ENCODE results near the gene INAFM1.

INAFM1 gene

GRCh38 chr19:47274071-47274890 lies at the start of gene INAFM1:
Gene INAFM1 (plus strand): TSS chr19:47274885. CDS start chr19:47274920, 35 bp downstream.
- TF ChIP-seq TEAD4 (IDR thresholded peaks at IDR 0.05) (peak; percentile 24), FOXM1 (IDR thresholded peaks at IDR 0.05; ENCODE audit: borderline replicate concordance, low read depth) (no peak), EGR1 (IDR thresholded peaks at IDR 0.05) (0 out of 2 replicates have a peak, but pooled peaks have one; percentile 26), CREB1 (IDR thresholded peaks at IDR 0.05; ENCODE audit: low read depth) (no peak), NFIC (IDR thresholded peaks at IDR 0.05) (no peak), TAF1 (IDR thresholded peaks at IDR 0.05; ENCODE audit: low read depth) (no peak), ZBTB7A (IDR thresholded peaks at IDR 0.05; ENCODE audit: low read depth) (no peak), YY1 (IDR thresholded peaks at IDR 0.05; ENCODE audit: low read depth) (no peak), RAD21 (IDR thresholded peaks at IDR 0.05; ENCODE audit: low read depth) (no peak), MAX (IDR thresholded peaks at IDR 0.05) (no peak; the same call in 1 of the 2 replicates), EP300 (IDR thresholded peaks at IDR 0.05; ENCODE audit: borderline replicate concordance) (no peak)

GRCh38 chr19:47225746-47226425 lies 48.8 kb upstream of the INAFM1 start:
- TF ChIP-seq RAD21 (IDR thresholded peaks at IDR 0.05; ENCODE audit: low read depth) (no peak), USF1 (IDR thresholded peaks at IDR 0.05) (no peak), TEAD4 (IDR thresholded peaks at IDR 0.05) (peak; percentile 9; the same call in 1 of the 2 replicates), MAX (IDR thresholded peaks at IDR 0.05) (no peak), ZBTB7A (IDR thresholded peaks at IDR 0.05; ENCODE audit: low read depth) (no peak), FOXM1 (IDR thresholded peaks at IDR 0.05; ENCODE audit: borderline replicate concordance, low read depth) (no peak), TAF1 (IDR thresholded peaks at IDR 0.05; ENCODE audit: low read depth) (peak; percentile 61; the same call in 1 of the 2 replicates), TCF12 (IDR thresholded peaks at IDR 0.05; ENCODE audit: low read depth) (no peak; the same call in 1 of the 2 replicates), CREB1 (IDR thresholded peaks at IDR 0.05; ENCODE audit: low read depth) (no peak), EGR1 (IDR thresholded peaks at IDR 0.05) (no peak), REST (IDR thresholded peaks at IDR 0.05; ENCODE audit: low read depth) (no peak), NFIC (IDR thresholded peaks at IDR 0.05) (peak; percentile 33), YY1 (IDR thresholded peaks at IDR 0.05; ENCODE audit: low read depth) (0 out of 2 replicates have a peak, but pooled peaks have one; percentile 21), EP300 (IDR thresholded peaks at IDR 0.05; ENCODE audit: borderline replicate concordance) (no peak), CEBPB (IDR thresholded peaks at IDR 0.05) (no peak)

- TF ChIP-seq CEBPB (IDR thresholded peaks at IDR 0.05) (no peak), ZBTB7A (IDR thresholded peaks at IDR 0.05; ENCODE audit: low read depth) (peak; percentile 39; the same call in 1 of the 2 replicates)
Measured at GRCh38 chr19:47226426-47227351, 48.0 kb upstream of the INAFM1 start.

- TF ChIP-seq EP300 (IDR thresholded peaks at IDR 0.05; ENCODE audit: borderline replicate concordance) (0 out of 2 replicates have a peak, but pooled peaks have one; percentile 9), TEAD4 (IDR thresholded peaks at IDR 0.05) (no peak), TCF12 (IDR thresholded peaks at IDR 0.05; ENCODE audit: low read depth) (0 out of 2 replicates have a peak, but pooled peaks have one; percentile 26), MAX (IDR thresholded peaks at IDR 0.05) (peak; percentile 24; the same call in 1 of the 2 replicates), CEBPB (IDR thresholded peaks at IDR 0.05) (peak; percentile 84), ZBTB7A (IDR thresholded peaks at IDR 0.05; ENCODE audit: low read depth) (peak; percentile 77; the same call in 1 of the 2 replicates), FOXM1 (IDR thresholded peaks at IDR 0.05; ENCODE audit: borderline replicate concordance, low read depth) (no peak), TAF1 (IDR thresholded peaks at IDR 0.05; ENCODE audit: low read depth) (0 out of 2 replicates have a peak, but pooled peaks have one; percentile 36), YY1 (IDR thresholded peaks at IDR 0.05; ENCODE audit: low read depth) (no peak), CREB1 (IDR thresholded peaks at IDR 0.05; ENCODE audit: low read depth) (no peak)
Measured at GRCh38 chr19:47227352-47228167, 47.1 kb upstream of the INAFM1 start.

GRCh38 chr19:47228168-47228936 lies 46.3 kb upstream of the INAFM1 start:
- no peak for TF ChIP-seq CEBPB (IDR thresholded peaks at IDR 0.05)
- TF ChIP-seq RAD21 (IDR thresholded peaks at IDR 0.05; ENCODE audit: low read depth) = no peak
- no peak for TF ChIP-seq CREB1 (IDR thresholded peaks at IDR 0.05; ENCODE audit: low read depth)
- no peak for TF ChIP-seq EP300 (IDR thresholded peaks at IDR 0.05; ENCODE audit: borderline replicate concordance)
- no peak for TF ChIP-seq TAF1 (IDR thresholded peaks at IDR 0.05; ENCODE audit: low read depth)
- no peak for TF ChIP-seq EGR1 (IDR thresholded peaks at IDR 0.05)
- TF ChIP-seq NFIC (IDR thresholded peaks at IDR 0.05) = no peak
- no peak for TF ChIP-seq FOXM1 (IDR thresholded peaks at IDR 0.05; ENCODE audit: borderline replicate concordance, low read depth)
- TF ChIP-seq TEAD4 (IDR thresholded peaks at IDR 0.05) = no peak
- no peak for TF ChIP-seq USF1 (IDR thresholded peaks at IDR 0.05)
- TF ChIP-seq TCF12 (IDR thresholded peaks at IDR 0.05; ENCODE audit: low read depth) = no peak
- TF ChIP-seq MAX (IDR thresholded peaks at IDR 0.05) = no peak
- no peak for TF ChIP-seq ZBTB7A (IDR thresholded peaks at IDR 0.05; ENCODE audit: low read depth)

Measured in Ishikawa (cell line).